ENCODE data around the gene AMN1.

GRCh38 chr12:31756977-31757420 lies 28.2 kb upstream of the AMN1 start:
- TF ChIP-seq GATA3 (IDR thresholded peaks at IDR 0.05; ENCODE audit: low read depth, low read length) (no peak), GATA2 (IDR thresholded peaks at IDR 0.05; ENCODE audit: low read depth, low read length) (no peak)

Data from SH-SY5Y (cell line).